GM13977 (cell line): ENCODE results near the gene KRTAP5-6.

Source experiments
- DNase-seq: peaks from one replicate; pipeline ENCODE4 v3.0.0; 2012; ENCODE audit warnings: low spot score
- CTCF ChIP-seq: IDR thresholded peaks from 2 replicates; pipeline ENCODE4 v1.5.1; 2012; ENCODE audit warnings: mild to moderate bottlenecking, control low read depth; ENCODE audit not compliant: insufficient read depth; ENCODE audit errors: extremely low read depth, missing control alignments
- in situ Hi-C: fragments of 300-500 bp; cut with MboI; formaldehyde crosslinking; loops from one replicate; pipeline ENCODE4 v1.12.0; 2022; ENCODE audit warnings: low sequenced_read_pairs, low pct_unique_long_range_greater_than_20kb, mixed read lengths, inconsistent platforms; ENCODE audit not compliant: unreplicated experiment

The KRTAP5-6 gene

GRCh38 chr11:1690167-1691025, 6.6 kb upstream of the KRTAP5-6 start:
- no peak for DNase-seq
- in situ Hi-C loops = loop anchor here (25.0 kb wide), 1 partner anchor 472 kb away; the partner anchor contains the start of genes INS and TH
- no peak for TF ChIP-seq CTCF

- TF ChIP-seq CTCF = no peak
- no peak for DNase-seq
- in situ Hi-C loops = loop anchor here (25.0 kb wide), 1 partner anchor 471 kb away; the partner anchor contains the start of genes INS and TH
These were observed 5.7 kb upstream of the KRTAP5-6 start for GRCh38 chr11:1691026-1691877.

GRCh38 chr11:1691878-1692707, 4.9 kb upstream of the KRTAP5-6 start:
- DNase-seq = no peak
- no peak for TF ChIP-seq CTCF
- in situ Hi-C loops = loop anchor here (25.0 kb wide), 1 partner anchor 470 kb away; the partner anchor contains the start of genes INS and TH

- DNase-seq = no peak
- in situ Hi-C loops = loop anchor here (25.0 kb wide), 1 partner anchor 469 kb away; the partner anchor contains the start of genes INS and TH
- TF ChIP-seq CTCF = no peak
These were observed 4.2 kb upstream of the KRTAP5-6 start for GRCh38 chr11:1692708-1693326.

- peak; percentile 89 for TF ChIP-seq CTCF
- in situ Hi-C loops = loop anchor here (25.0 kb wide), 1 partner anchor 469 kb away; the partner anchor contains the start of genes INS and TH
- DNase-seq = peak; percentile 86
These were observed 3.5 kb upstream of the KRTAP5-6 start for GRCh38 chr11:1693327-1694063.
